NCI-H1436 (cell line): ENCODE results near the gene IGSF22.

Experiments
- DNase-seq: peaks from one replicate; lab custom pipeline; 2025; lab: John Stamatoyannopoulos, UW

IGSF22 gene

DNA sequence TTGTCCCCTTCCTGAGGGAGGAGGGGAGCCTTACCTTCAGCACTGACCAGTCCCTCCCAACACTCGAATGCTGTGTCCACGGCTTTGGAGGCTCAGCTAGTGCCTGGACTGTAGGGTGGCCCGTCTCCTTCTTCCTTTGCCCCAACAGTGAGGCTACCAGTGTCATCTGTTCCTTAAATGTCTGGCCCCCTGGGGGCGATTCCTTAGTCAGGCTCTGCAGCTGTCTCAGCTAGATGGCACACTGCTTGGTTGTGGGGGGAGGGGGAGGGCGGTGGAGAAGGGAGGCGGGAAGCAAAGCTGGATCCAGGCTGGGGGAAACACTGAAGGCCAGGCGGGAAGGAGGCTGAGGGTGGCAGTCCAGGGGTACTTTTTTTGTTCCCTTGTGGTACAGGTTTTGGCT is at the start of gene IGSF22:
TSS of gene IGSF22 (minus strand) at position 149 of the 400 bp plus-strand sequence. CDS start 1,952 bp downstream, outside the sequence.
- no peak for DNase-seq

DNA sequence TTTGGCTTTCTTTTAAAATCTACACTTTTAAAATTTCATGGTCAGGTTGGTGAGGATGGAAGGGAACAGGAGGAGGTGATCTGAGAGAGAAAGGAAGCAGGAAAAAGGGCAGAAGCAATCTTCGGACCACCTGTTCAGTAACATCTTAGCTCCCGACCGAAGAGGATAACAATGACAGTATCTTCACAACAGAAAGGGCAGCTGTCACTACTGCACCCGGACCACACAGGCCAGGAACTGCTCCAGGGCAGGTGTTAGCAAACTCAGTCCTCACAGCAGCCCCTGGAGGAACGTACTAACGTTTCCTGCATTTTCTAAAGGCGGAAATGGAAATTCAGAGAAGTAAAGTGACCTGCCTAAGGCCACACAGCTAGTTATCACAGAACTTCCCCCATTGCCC is 48.8 kb upstream of the IGSF22 start:
- no peak for DNase-seq

GRCh38 chr11:18773681-18774080 is 47.7 kb upstream of the IGSF22 start:
- no peak for DNase-seq

- DNase-seq, result no peak
Measured at GRCh38 chr11:18773104-18773503, 47.1 kb upstream of the IGSF22 start.

DNA sequence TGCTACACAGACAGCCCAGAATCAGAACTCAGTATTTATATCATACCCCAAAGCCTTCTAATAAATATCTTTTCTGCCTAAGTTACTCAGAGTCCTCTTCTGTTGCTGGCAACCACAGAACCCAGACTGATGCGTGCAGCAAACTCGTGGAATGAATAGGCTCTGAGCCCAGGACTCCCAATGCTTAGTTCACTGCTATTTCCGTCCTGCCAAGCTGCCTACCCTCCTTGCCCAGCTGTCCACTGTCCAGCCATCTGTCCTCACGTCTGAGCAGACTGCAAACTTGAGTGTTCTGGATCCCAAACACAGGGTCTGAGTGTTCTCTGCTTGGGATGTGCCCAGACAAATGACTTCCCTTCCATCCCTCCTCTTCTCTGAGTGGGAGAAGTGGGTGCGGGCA is 46.2 kb upstream of the IGSF22 start:
- DNase-seq, result no peak

GRCh38 chr11:18771266-18772035 is 45.5 kb upstream of the IGSF22 start:
- no peak for DNase-seq

DNA sequence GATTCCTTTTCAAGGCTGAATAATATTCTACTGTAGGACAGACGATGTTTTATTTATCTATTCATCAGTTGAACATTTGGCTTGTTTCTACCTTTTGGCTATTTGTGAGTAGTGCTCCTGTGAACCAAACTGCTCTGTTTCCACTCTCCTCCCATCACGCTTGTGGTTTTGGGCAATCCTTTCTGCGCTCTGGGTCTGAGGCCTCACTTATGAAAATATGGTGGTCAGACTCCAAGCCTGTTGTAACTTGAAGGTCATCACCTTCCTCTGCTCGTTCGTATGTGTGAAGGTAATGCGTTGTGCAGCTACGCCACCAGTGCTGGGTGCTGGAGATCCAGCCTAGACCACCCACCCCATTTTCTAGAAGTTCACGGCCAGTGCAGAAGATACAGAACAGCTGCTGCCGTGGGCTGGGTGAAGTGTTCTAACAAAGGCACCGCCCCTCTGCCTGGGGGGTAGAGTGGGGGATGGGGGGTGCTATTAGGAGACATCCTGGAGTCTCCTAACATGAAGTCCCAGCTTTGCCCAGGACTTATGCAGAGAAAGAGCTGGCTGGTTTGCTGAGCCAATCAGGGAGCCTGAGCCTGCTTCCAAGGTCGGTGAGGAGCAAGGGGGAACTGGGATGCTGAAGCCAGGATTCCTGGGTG is 44.6 kb upstream of the IGSF22 start:
- DNase-seq, result no peak

DNA sequence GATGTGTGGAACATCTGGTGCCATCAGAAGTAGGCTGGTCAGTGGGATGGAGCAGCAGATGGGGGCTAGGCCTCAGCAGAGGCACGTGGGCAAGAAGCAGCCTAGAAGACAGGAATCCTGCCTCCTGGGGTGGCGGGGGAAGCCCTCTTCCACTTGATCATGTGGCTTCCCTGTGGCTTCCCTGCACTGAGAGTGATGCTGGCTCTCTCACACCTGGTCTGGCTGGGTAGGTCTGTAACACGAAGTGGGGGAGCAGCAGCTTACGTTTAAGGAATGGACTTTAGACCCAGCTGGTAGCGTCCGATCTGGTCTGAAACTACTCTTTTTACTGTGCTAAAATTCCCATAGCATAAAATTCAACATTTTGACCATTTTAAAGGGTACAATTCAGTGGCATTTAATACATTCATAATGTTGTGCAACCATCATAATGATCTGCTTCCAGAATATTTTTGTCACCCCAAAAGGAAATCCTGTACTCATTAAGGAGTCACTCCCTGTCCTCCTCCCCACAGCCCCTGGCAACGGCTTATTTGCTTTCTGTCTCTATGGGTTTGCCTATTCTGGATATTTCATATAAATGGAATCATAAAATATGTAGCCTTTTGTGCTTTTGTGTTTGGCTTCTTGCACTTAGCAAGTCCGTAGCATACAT is 43.9 kb upstream of the IGSF22 start:
- DNase-seq, result no peak

DNA sequence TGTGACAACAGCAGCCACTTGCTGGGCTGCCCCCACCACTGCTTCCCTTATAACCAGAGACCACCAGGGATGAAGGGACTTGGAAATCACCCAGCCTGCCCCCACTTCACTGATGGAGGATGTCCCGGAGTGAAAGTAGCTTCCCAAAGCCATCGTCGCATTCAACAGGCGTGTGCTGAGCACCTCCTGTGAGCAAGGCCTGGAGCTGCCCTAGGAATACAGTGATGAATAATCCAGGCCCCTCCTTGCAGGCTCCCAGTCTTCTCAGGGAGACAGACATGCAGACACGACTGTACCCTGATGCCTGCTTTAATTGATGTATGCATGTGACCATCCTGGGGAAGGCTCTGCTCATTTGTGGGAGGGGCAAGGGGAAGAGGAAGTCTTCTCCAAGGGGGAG is 43.0 kb upstream of the IGSF22 start:
- no peak for DNase-seq

GRCh38 chr11:18768472-18768901 is 42.5 kb upstream of the IGSF22 start:
- DNase-seq, result no peak

- no peak for DNase-seq
Measured at GRCh38 chr11:18766015-18766414, 40.0 kb upstream of the IGSF22 start.

DNA sequence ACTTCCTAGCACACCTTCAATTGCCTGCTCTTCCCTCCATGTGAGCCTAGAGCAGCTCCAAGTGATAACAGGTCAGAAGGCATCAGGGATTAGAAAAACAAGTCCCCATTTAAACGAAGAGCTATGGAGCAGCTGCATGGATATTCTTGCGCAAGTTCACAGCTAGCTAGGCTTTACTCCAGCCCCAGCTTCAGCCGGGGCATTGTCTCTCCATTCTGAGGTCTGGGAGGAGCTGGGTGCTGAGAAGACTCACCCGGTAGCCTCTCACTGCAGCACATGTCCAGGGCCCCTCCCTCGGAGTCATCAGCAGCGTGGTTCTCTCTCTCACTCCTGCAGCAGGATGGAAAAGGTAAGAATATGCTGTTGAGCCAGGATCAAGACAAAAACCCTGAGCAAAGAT is 39.6 kb upstream of the IGSF22 start:
- DNase-seq, result no peak

- DNase-seq, result no peak
Measured at GRCh38 chr11:18761741-18762140, 35.8 kb upstream of the IGSF22 start.

DNA sequence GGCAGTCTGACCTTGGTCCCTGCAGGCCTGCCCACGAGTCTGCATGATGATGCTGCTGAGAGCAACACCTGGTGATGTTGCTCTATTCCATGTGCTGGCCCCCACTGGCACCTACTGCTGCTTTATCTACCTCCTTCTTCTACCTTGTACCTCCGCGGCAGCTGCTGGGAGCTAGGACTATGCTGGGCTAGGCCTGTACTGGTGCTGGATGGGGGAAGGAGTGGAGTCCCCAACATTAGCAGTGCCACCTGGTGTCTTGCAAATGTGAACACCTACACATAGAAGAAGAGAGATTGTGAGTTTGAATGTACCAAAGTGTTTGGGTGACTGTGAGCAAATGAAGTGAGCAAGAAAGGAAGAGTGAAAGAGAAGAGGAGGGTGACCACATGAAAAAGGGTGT is 35.2 kb upstream of the IGSF22 start:
- no peak for DNase-seq

GRCh38 chr11:18757811-18758210 is 31.8 kb upstream of the IGSF22 start:
- no peak for DNase-seq

DNA sequence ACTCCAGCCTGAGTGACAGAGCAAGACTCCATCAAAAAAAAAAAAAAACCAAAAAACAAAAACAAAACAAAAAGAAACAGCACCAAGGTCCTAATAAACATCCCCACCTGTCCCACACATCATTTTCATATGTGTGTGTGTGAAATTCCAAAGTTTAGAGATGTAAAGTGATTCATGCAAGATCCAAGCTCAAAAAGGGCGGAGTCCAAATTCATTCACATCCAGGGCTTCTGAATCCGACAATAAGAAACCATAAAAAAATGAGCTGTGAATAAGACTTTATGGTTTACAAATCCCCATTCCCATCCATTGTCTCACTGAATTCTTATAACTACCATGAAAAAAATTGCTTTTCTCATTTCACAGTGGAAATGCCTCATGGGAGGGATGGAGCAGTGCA is 30.9 kb upstream of the IGSF22 start:
- no peak for DNase-seq

GRCh38 chr11:18754308-18754707 is 28.3 kb upstream of the IGSF22 start:
- DNase-seq, result no peak

DNA sequence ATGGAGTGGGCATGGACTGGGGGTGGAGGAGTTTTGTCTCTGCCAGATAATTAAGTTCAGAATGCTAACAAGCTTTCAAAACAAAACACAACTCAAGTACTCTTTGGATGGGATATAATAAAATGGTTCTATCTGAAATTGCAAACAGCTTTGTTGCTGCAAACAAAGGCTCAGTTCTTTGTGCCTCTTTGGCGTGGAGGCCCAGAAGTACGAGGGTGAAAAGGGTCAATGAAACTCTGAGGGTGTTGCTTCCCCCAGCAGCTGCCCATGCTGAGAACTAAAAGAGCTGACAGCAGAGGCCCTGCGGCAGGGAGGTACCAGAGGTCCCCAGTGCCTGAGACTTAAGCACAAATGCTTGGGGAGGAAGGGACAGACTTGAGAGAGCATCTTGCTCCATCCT is 26.5 kb upstream of the IGSF22 start:
- no peak for DNase-seq

DNA sequence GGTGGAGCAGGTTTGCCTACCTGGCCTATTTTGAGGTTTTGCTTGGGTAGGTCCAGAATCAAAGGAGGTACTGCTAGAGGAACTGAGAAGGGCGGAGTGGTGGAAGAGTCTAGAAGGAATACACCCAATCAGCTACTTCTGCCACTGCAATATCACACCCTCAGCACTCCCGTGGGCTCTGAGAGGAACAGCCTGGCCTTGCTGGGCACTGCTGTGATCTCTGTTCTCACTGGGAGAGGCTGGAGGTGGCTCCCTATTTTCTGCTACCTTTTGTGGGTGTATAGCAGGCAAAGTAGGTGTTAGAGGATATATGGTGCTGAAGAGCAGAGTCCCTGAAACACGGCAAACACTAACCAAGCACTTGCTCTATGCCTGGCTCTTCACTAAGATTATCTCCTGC is 25.0 kb upstream of the IGSF22 start:
- DNase-seq, result no peak

- no peak for DNase-seq
Measured at GRCh38 chr11:18749681-18750319, 23.8 kb upstream of the IGSF22 start.

DNA sequence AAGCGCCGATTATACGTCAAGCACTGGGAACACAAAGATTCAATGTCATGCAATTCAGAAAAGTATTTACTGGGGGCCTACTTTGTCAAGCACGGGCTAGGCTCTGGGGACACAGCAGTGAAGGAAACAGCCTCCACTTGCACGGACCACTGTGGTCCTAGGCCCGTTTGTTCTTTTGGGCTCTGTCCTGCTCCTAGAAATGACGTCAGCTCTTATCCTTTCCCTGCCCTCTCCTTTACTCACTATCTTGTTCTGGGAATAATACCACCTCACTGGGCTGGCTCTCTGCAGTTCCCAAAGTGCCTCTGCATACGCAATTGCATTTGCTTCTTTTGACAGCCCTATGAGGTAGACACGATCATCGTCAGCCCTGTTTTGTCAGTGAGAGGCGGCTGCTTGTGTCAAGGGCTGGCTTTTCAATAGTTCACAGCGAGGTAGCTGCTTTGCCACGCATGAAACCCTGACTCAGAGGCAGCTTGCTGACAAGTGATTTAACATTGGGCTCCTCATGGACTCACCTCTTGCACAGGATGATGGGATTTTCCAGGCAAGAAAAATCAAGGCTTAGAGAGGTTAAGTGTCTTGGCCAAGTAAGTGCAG is 22.9 kb upstream of the IGSF22 start:
- DNase-seq, result no peak

- DNase-seq, result no peak
Measured at GRCh38 chr11:18745251-18745650, 19.3 kb upstream of the IGSF22 start.
